H9 (cell line): ENCODE results near the gene PRKACB. TPM values are rescaled to one million over a fixed set of nuclear protein-coding genes. Genes with fewer than 3 reads are reported as not detected.

Experiments
- DNase-seq: peaks from one replicate; pipeline ENCODE4 v3.0.0-alpha.2; 2017
- H2AFZ ChIP-seq: one replicate; pipeline ENCODE4 v1.6.1; 2013; ENCODE audit warnings: mild to moderate bottlenecking, low read length, control low read depth, moderate library complexity
- H2AK5ac ChIP-seq: 2 replicates; pipeline ENCODE4 v1.6.1; 2013; ENCODE audit warnings: low read length, control low read depth, mixed read lengths; ENCODE audit not compliant: insufficient read length
- H2BK120ac ChIP-seq: one replicate; pipeline ENCODE4 v1.6.1; 2013; ENCODE audit warnings: low read depth, mild to moderate bottlenecking, low read length, control low read depth, inconsistent platforms; ENCODE audit not compliant: poor library complexity, severe bottlenecking
- H2BK12ac ChIP-seq: 2 replicates; pipeline ENCODE4 v1.6.1; 2013; ENCODE audit warnings: low read length, control low read depth, mixed read lengths, low read depth; ENCODE audit not compliant: insufficient read length
- H2BK15ac ChIP-seq: 2 replicates; pipeline ENCODE4 v1.6.1; 2013; ENCODE audit warnings: low read depth, low read length, control low read depth
- H2BK20ac ChIP-seq: one replicate; pipeline ENCODE4 v1.6.1; 2013; ENCODE audit warnings: low read depth, mild to moderate bottlenecking, low read length, control low read depth, inconsistent platforms; ENCODE audit not compliant: poor library complexity, severe bottlenecking
- H2BK5ac ChIP-seq: 2 replicates; pipeline ENCODE4 v1.6.1; 2013; ENCODE audit warnings: low read length, control low read depth, mixed read lengths; ENCODE audit not compliant: insufficient read length
- H3K14ac ChIP-seq: 2 replicates; pipeline ENCODE4 v1.6.1; 2013; ENCODE audit warnings: low read length, control low read depth; ENCODE audit not compliant: insufficient read depth
- H3K18ac ChIP-seq: 2 replicates; pipeline ENCODE4 v1.6.1; 2013; ENCODE audit warnings: low read depth, mild to moderate bottlenecking, mixed read lengths, low read length, control low read depth; ENCODE audit not compliant: insufficient read length
- H3K23ac ChIP-seq: 2 replicates; pipeline ENCODE4 v1.6.1; 2013; ENCODE audit warnings: low read length, control low read depth, mixed read lengths, low read depth; ENCODE audit not compliant: insufficient read length
- H3K23me2 ChIP-seq: 2 replicates; pipeline ENCODE4 v1.6.1; 2013; ENCODE audit warnings: low read depth, mild to moderate bottlenecking, mixed read lengths, low read length, control low read depth; ENCODE audit not compliant: insufficient read length, poor library complexity, severe bottlenecking
- H3K27ac ChIP-seq: 2 replicates; pipeline ENCODE4 v1.5.1; 2013; ENCODE audit warnings: low read length, control low read depth, mixed read lengths, low read depth; ENCODE audit not compliant: insufficient read length
- H3K27me3 ChIP-seq: 2 replicates; pipeline ENCODE4 v1.6.1; 2013; ENCODE audit warnings: low read length, control low read depth, inconsistent platforms; ENCODE audit not compliant: insufficient read depth
- H3K4ac ChIP-seq: 2 replicates; pipeline ENCODE4 v1.6.1; 2013; ENCODE audit warnings: low read depth, mild to moderate bottlenecking, control low read depth, inconsistent platforms, low read length, moderate library complexity
- H3K4me1 ChIP-seq: 2 replicates; pipeline ENCODE4 v1.6.1; 2013; ENCODE audit warnings: low read length, control low read depth, inconsistent platforms; ENCODE audit not compliant: insufficient read depth
- H3K4me2 ChIP-seq: 2 replicates; pipeline ENCODE4 v1.6.1; 2013; ENCODE audit warnings: low read length, control low read depth, mixed read lengths; ENCODE audit not compliant: insufficient read length, insufficient read depth
- H3K56ac ChIP-seq: 2 replicates; pipeline ENCODE4 v1.6.1; 2013; ENCODE audit warnings: low read depth, mild to moderate bottlenecking, mixed read lengths, low read length, control low read depth; ENCODE audit not compliant: insufficient read length
- H3K79me1 ChIP-seq: 2 replicates; pipeline ENCODE4 v1.6.1; 2013; ENCODE audit warnings: low read depth, mild to moderate bottlenecking, moderate library complexity, low read length, control low read depth, inconsistent platforms; ENCODE audit not compliant: insufficient read depth, poor library complexity, severe bottlenecking
- H3K79me2 ChIP-seq: 2 replicates; pipeline ENCODE4 v1.6.1; 2013; ENCODE audit warnings: low read length, control low read depth, inconsistent platforms; ENCODE audit not compliant: insufficient read depth
- H3K9ac ChIP-seq: 2 replicates; pipeline ENCODE4 v1.6.1; 2013; ENCODE audit warnings: low read length, control low read depth, mixed read lengths; ENCODE audit not compliant: insufficient read length; ENCODE audit errors: extremely low read depth
- H3K9me3 ChIP-seq: one replicate; pipeline ENCODE4 v1.6.1; 2013; ENCODE audit warnings: low read depth, low read length, inconsistent platforms; ENCODE audit not compliant: control insufficient read depth
- H3T11ph ChIP-seq: one replicate; pipeline ENCODE4 v1.6.1; 2013; ENCODE audit warnings: mild to moderate bottlenecking, low read length, control low read depth, inconsistent platforms
- H4K20me1 ChIP-seq: one replicate; pipeline ENCODE4 v1.6.1; 2013; ENCODE audit not compliant: control insufficient read depth, insufficient read length, insufficient read depth
- H4K5ac ChIP-seq: 2 replicates; pipeline ENCODE4 v1.6.1; 2013; ENCODE audit warnings: low read depth, mild to moderate bottlenecking, mixed read lengths, low read length, control low read depth; ENCODE audit not compliant: insufficient read length
- H4K8ac ChIP-seq: replicated peaks from 2 replicates; pipeline ENCODE4 v1.6.1; 2013; ENCODE audit warnings: low read length, control low read depth, mixed read lengths, low read depth; ENCODE audit not compliant: insufficient read length
- H4K91ac ChIP-seq: 2 replicates; pipeline ENCODE4 v1.6.1; 2013; ENCODE audit warnings: low read depth, mild to moderate bottlenecking, moderate library complexity, mixed read lengths, low read length, control low read depth; ENCODE audit not compliant: insufficient read length
- H3K27ac Mint-ChIP-seq, 3 experiments: 2 replicates in 2 of 3; 3 replicates in 1 of 3; pipeline ENCODE4 v1.8.0; 2020 to 2021; ENCODE audit warnings: mixed read lengths in 3 of 3, mild to moderate bottlenecking in 1 of 3, moderate library complexity in 1 of 3
- H3K27me3 Mint-ChIP-seq: 2 replicates; pipeline ENCODE4 v1.8.0; 2021; ENCODE audit warnings: low read depth, mild to moderate bottlenecking, moderate library complexity, mixed read lengths
- H3K36me3 Mint-ChIP-seq, 3 experiments: 2 replicates in 2 of 3; 3 replicates in 1 of 3; pipeline ENCODE4 v1.8.0; 2020 to 2021; ENCODE audit warnings: low read depth in 3 of 3, mixed read lengths in 3 of 3; ENCODE audit not compliant: insufficient read depth in 1 of 3
- H3K4me1 Mint-ChIP-seq, 2 experiments: 2 replicates each; pipeline ENCODE4 v1.8.0; 2020; ENCODE audit warnings: mixed read lengths in 2 of 2
- H3K4me3 Mint-ChIP-seq, 2 experiments: 2 replicates in 1 of 2; 3 replicates in 1 of 2; pipeline ENCODE4 v1.8.0; 2020 to 2021; ENCODE audit warnings: mild to moderate bottlenecking in 2 of 2, mixed read lengths in 2 of 2, moderate library complexity in 1 of 2
- H3K9me3 Mint-ChIP-seq, 2 experiments: 2 replicates in 1 of 2; 3 replicates in 1 of 2; pipeline ENCODE4 v1.8.0; 2020; ENCODE audit warnings: mild to moderate bottlenecking in 2 of 2, mixed read lengths in 2 of 2, moderate library complexity in 1 of 2
- CTCF ChIP-seq: fragments of 200-600 bp; sonication (generic); conservative IDR thresholded peaks from 3 replicates; pipeline ENCODE4 v1.8.0; 2021; ENCODE audit warnings: antibody characterized with exemption, mild to moderate bottlenecking
- WGBS: extraction: QIAGEN DNeasy Blood & Tissue Kit; methylation state at CpG from one replicate; pipeline ENCODE4 v1.1.7; 2013; ENCODE audit warnings: missing lambda C conversion rate, low lambda C conversion rate, mixed read lengths; ENCODE audit not compliant: insufficient read length; ENCODE audit errors: extremely low coverage; 5-methylcytosine and 5-hydroxymethylcytosine counted together
- total RNA-seq: library from RNA; stranded (reverse); gene quantifications from 2 replicates; pipeline ENCODE4 v1.2.1, GENCODE V29; 2021

The PRKACB gene
- total RNA-seq, 1 experiment from 2014 or later = 20.7 TPM

DNA sequence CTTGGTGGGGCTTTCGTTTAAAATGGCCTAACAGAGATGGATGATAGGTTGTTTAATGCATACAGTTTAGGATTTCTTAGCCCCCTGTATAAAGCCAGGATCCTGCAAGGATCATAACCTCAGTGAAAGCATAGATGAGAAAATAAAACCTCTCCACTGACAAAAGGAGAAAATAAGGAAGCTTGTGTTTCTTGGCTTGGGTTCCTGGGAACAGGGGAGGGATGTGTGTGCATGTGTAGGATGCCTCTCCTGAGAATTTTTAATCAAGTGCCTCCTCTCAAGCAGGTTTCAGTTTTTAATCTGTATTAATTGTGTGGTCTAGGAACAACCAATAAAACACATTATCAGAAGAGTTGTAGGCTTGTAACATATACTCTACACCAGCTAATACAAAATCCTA is 26.1 kb downstream of the PRKACB start:
- Histone ChIP-seq H3T11ph (no peak overlapping the region), H3K23me2 (no peaks in the 10 kb centered on the region), H3K27me3 (no peaks in the 10 kb centered on the region), H2AK5ac (no peak overlapping the region), H3K9me3 (no peaks in the 10 kb centered on the region), H3K14ac (no peak overlapping the region), H2AFZ (no peak overlapping the region), H2BK20ac (no peak overlapping the region), H3K23ac (no peak overlapping the region), H2BK120ac (no peak overlapping the region), H3K4me2 (no peak overlapping the region), H3K4ac (no peak overlapping the region), H2BK15ac (no peak overlapping the region), H3K18ac (no peak overlapping the region), H4K5ac (no peak overlapping the region), H3K4me1 (no peaks in the 10 kb centered on the region), H3K56ac (no peak overlapping the region), H3K79me2 (no peaks in the 10 kb centered on the region), H4K91ac (no peak overlapping the region), H3K27ac (no peak overlapping the region), H2BK12ac (no peak overlapping the region), H4K20me1 (no peaks in the 10 kb centered on the region), H3K9ac (no peak overlapping the region), H2BK5ac (no peak overlapping the region), H4K8ac (no peak overlapping the region), H3K79me1 (no peaks in the 10 kb centered on the region)
- H3K4me1 Mint-ChIP-seq = peaks cover 7 to 9% of the 10 kb centered on the region in 2 experiments
- H3K9me3 Mint-ChIP-seq = no peaks in the 10 kb centered on the region
- no peaks in the 10 kb centered on the region for H3K36me3 Mint-ChIP-seq
- WGBS = no CpG with 5 or more reads among the region's 1 CpG
- H3K4me3 Mint-ChIP-seq = no peak overlapping the region
- H3K27me3 Mint-ChIP-seq = no peaks in the 10 kb centered on the region
- no peak for TF ChIP-seq CTCF
- DNase-seq = no peak
- H3K27ac Mint-ChIP-seq = no peak overlapping the region
